Activated CD4-positive, alpha-beta T cell treated with anti-CD3 and anti-CD28 coated beads, Interleukin-2, amount 10 ng/mL, durations not matched to agents 7 days and 5 days (primary cell): Measurements from ENCODE around the gene C17orf50. TPM values are rescaled to one million over a fixed set of nuclear protein-coding genes. Genes with fewer than 3 reads are reported as not detected.
A peak's percentile ranks its signal among the peaks of the same experiment; 100 is the strongest.

Source experiments
- CTCF ChIA-PET: fragments of 350-600 bp; sonication (Branson Sonifier 250); formaldehyde crosslinking; loops from one replicate; lab custom pipeline; 2021; ENCODE audit warnings: antibody characterized with exemption; lab: Charles Lee
- POLR2A ChIA-PET: fragments of 350-600 bp; sonication (Branson Sonifier 250); formaldehyde crosslinking; loops from one replicate; lab custom pipeline; 2021; ENCODE audit warnings: antibody characterized with exemption; lab: Charles Lee
- DNase-seq: peaks from one replicate; pipeline ENCODE4 v3.0.0-alpha.2; 2020
- H3K27ac Mint-ChIP-seq: one replicate; pipeline ENCODE4 v1.8.0; 2021; ENCODE audit warnings: mild to moderate bottlenecking, moderate library complexity, mixed read lengths
- H3K27me3 Mint-ChIP-seq: one replicate; pipeline ENCODE4 v1.8.0; 2021; ENCODE audit warnings: mixed read lengths
- H3K36me3 Mint-ChIP-seq: one replicate; pipeline ENCODE4 v1.8.0; 2021; ENCODE audit warnings: low read depth, mixed read lengths
- H3K4me1 Mint-ChIP-seq: one replicate; pipeline ENCODE4 v1.8.0; 2021; ENCODE audit warnings: mixed read lengths
- H3K4me3 Mint-ChIP-seq: one replicate; pipeline ENCODE4 v1.8.0; 2021; ENCODE audit warnings: mild to moderate bottlenecking, moderate library complexity, mixed read lengths
- H3K9me3 Mint-ChIP-seq: one replicate; pipeline ENCODE4 v1.8.0; 2021; ENCODE audit warnings: mixed read lengths
- total RNA-seq, 2 experiments: library from RNA; stranded (reverse); gene quantifications; one replicate each; pipeline ENCODE4 v1.2.3, GENCODE V29; 2021

The C17orf50 gene
- total RNA-seq, 2 experiments from 2014 or later, result not detected

GRCh38 chr17:35796942-35797341 is 36.3 kb downstream of the C17orf50 start:
- Mint-ChIP-seq H3K9me3 (no peaks in the 10 kb centered on the region), H3K36me3 (no peaks in the 10 kb centered on the region), H3K4me1 (peaks cover 28% of the 10 kb centered on the region), H3K4me3 (no peak overlapping the region), H3K27me3 (peaks cover 53% of the 10 kb centered on the region), H3K27ac (no peak overlapping the region)
- POLR2A ChIA-PET, result no interaction called here
- no peak for DNase-seq
- CTCF ChIA-PET, result interaction anchor here (0.8 to 4.7 kb wide), 3 partner anchors 12 to 210 kb away, joined by 3 to 20 read pairs (median 4); partner anchors contain the start of gene AP2B1

- Mint-ChIP-seq H3K4me3 (no peak overlapping the region), H3K9me3 (no peaks in the 10 kb centered on the region), H3K27ac (no peak overlapping the region), H3K36me3 (no peaks in the 10 kb centered on the region), H3K27me3 (peaks cover 49% of the 10 kb centered on the region), H3K4me1 (peaks cover 29% of the 10 kb centered on the region)
- POLR2A ChIA-PET, result no interaction called here
- DNase-seq, result no peak
- CTCF ChIA-PET, result interaction anchor here (1.4 to 4.7 kb wide), 3 partner anchors 9 to 33 kb away, joined by 3 to 20 read pairs (median 5); partner anchors contain the start of gene TAF15
These were observed 36.7 kb downstream of the C17orf50 start for GRCh38 chr17:35797370-35797769.

GRCh38 chr17:35797918-35798317 is 37.2 kb downstream of the C17orf50 start:
- Mint-ChIP-seq H3K27ac (peak overlapping the region; percentile 13), H3K4me1 (peaks cover 29% of the 10 kb centered on the region), H3K4me3 (no peak overlapping the region), H3K9me3 (no peaks in the 10 kb centered on the region), H3K27me3 (peaks cover 49% of the 10 kb centered on the region), H3K36me3 (no peaks in the 10 kb centered on the region)
- POLR2A ChIA-PET, result no interaction called here
- DNase-seq, result no peak
- CTCF ChIA-PET, result interaction anchor here (0.9 to 4.7 kb wide), 4 partner anchors 10 to 34 kb away, joined by 3 to 20 read pairs (median 4); partner anchors contain the start of gene TAF15

GRCh38 chr17:35799942-35800341 is 39.3 kb downstream of the C17orf50 start:
- Mint-ChIP-seq H3K4me3 (no peak overlapping the region), H3K27ac (no peak overlapping the region), H3K36me3 (no peaks in the 10 kb centered on the region), H3K4me1 (peaks cover 33% of the 10 kb centered on the region), H3K27me3 (peaks cover 31% of the 10 kb centered on the region), H3K9me3 (no peaks in the 10 kb centered on the region)
- DNase-seq, result no peak
- CTCF ChIA-PET, result interaction anchor here (0.6 to 1.7 kb wide), 3 partner anchors 9 to 36 kb away, joined by 3 to 5 read pairs (median 5); partner anchors contain the start of gene TAF15
- POLR2A ChIA-PET, result no interaction called here

GRCh38 chr17:35801583-35802224 is 41.0 kb downstream of the C17orf50 start:
- peak; percentile 26 for DNase-seq
- H3K27ac Mint-ChIP-seq, result peak overlapping the region; percentile 59
- H3K4me1 Mint-ChIP-seq, result peaks cover 30% of the 10 kb centered on the region
- no peaks in the 10 kb centered on the region for H3K9me3 Mint-ChIP-seq
- H3K4me3 Mint-ChIP-seq, result no peak overlapping the region
- ChIA-PET POLR2A (no interaction called here), CTCF (interaction anchor here (1.2 kb wide), 1 partner anchor 31 kb away, joined by 3 read pairs; no protein-coding TSS in a partner anchor)
- H3K27me3 Mint-ChIP-seq, result peaks cover 20% of the 10 kb centered on the region
- H3K36me3 Mint-ChIP-seq, result no peaks in the 10 kb centered on the region

- DNase-seq, result peak; percentile 72
- Mint-ChIP-seq H3K4me1 (peaks cover 50% of the 10 kb centered on the region), H3K27ac (no peak overlapping the region), H3K27me3 (no peaks in the 10 kb centered on the region), H3K9me3 (no peaks in the 10 kb centered on the region), H3K36me3 (no peaks in the 10 kb centered on the region), H3K4me3 (no peak overlapping the region)
- ChIA-PET CTCF (interaction anchor here (0.7 to 2.2 kb wide), 8 partner anchors 12 to 57 kb away, joined by 3 to 17 read pairs (median 4); no protein-coding TSS in a partner anchor), POLR2A (interaction anchor here (0.6 kb wide), 1 partner anchor 1150 kb away, joined by 4 read pairs; no protein-coding TSS in a partner anchor)
These were observed 44.0 kb downstream of the C17orf50 start for GRCh38 chr17:35804658-35805192.

- DNase-seq, result no peak
- peaks cover 11% of the 10 kb centered on the region for H3K36me3 Mint-ChIP-seq
- ChIA-PET POLR2A (interaction anchor here (2.6 kb wide), 1 partner anchor 44 kb away, joined by 21 read pairs; no protein-coding TSS in a partner anchor), CTCF (interaction anchor here (1.2 to 3.1 kb wide), 10 partner anchors 10 to 595 kb away, joined by 3 to 44 read pairs (median 8); partner anchors contain the start of gene MMP28)
- H3K4me1 Mint-ChIP-seq, result peaks cover 49% of the 10 kb centered on the region
- H3K4me3 Mint-ChIP-seq, result peak overlapping the region; percentile 94
- no peaks in the 10 kb centered on the region for H3K9me3 Mint-ChIP-seq
- no peaks in the 10 kb centered on the region for H3K27me3 Mint-ChIP-seq
- H3K27ac Mint-ChIP-seq, result peak overlapping the region; percentile 96
These were observed 46.9 kb downstream of the C17orf50 start for GRCh38 chr17:35807371-35808144.

GRCh38 chr17:35808240-35808961 is 47.7 kb downstream of the C17orf50 start:
- Mint-ChIP-seq H3K27me3 (no peaks in the 10 kb centered on the region), H3K4me1 (peaks cover 53% of the 10 kb centered on the region), H3K4me3 (peak overlapping the region; percentile 94), H3K36me3 (peaks cover 14% of the 10 kb centered on the region), H3K9me3 (no peaks in the 10 kb centered on the region), H3K27ac (peak overlapping the region; percentile 96)
- ChIA-PET POLR2A (interaction anchor here (1.0 to 2.6 kb wide), 2 partner anchors 45 to 222 kb away, joined by 3 to 21 read pairs; no protein-coding TSS in a partner anchor), CTCF (interaction anchor here (0.6 to 3.1 kb wide), 31 partner anchors 9 to 760 kb away, joined by 3 to 44 read pairs (median 4); partner anchors contain the start of genes MMP28 and SLFN12L)
- DNase-seq, result no peak

- Mint-ChIP-seq H3K36me3 (peaks cover 18% of the 10 kb centered on the region), H3K9me3 (no peaks in the 10 kb centered on the region), H3K4me1 (peaks cover 58% of the 10 kb centered on the region), H3K27ac (peak within 1 kb of the TSS; percentile 96), H3K4me3 (peak within 1 kb of the TSS; percentile 94), H3K27me3 (no peaks in the 10 kb centered on the region)
- ChIA-PET POLR2A (interaction anchor here (1.0 to 2.6 kb wide), 2 partner anchors 45 to 223 kb away, joined by 3 to 21 read pairs; no protein-coding TSS in a partner anchor), CTCF (interaction anchor here (0.6 to 3.1 kb wide), 31 partner anchors 8 to 761 kb away, joined by 3 to 44 read pairs (median 4); partner anchors contain the start of genes MMP28 and SLFN12L)
- peak; percentile 97 for DNase-seq
These were observed 48.5 kb downstream of the C17orf50 start, which contains the start of gene TAF15 for GRCh38 chr17:35808962-35809854. TSS of gene TAF15 (plus strand) at chr17:35809484. CDS start at chr17:35809570, 86 bp downstream.

- Mint-ChIP-seq H3K4me3 (peak overlapping the region; percentile 94), H3K36me3 (peaks cover 18% of the 10 kb centered on the region), H3K9me3 (no peaks in the 10 kb centered on the region), H3K4me1 (peaks cover 58% of the 10 kb centered on the region), H3K27ac (peak overlapping the region; percentile 96), H3K27me3 (no peaks in the 10 kb centered on the region)
- ChIA-PET POLR2A (interaction anchor here (0.6 to 2.6 kb wide), 2 partner anchors 46 to 275 kb away, joined by 3 to 21 read pairs; no protein-coding TSS in a partner anchor), CTCF (interaction anchor here (1.0 to 3.1 kb wide), 10 partner anchors 10 to 267 kb away, joined by 3 to 44 read pairs (median 6); no protein-coding TSS in a partner anchor)
- DNase-seq, result no peak
These were observed 49.3 kb downstream of the C17orf50 start for GRCh38 chr17:35809855-35810461.
